Ishikawa (cell line): ENCODE measurements around the gene SLC6A6.

Experiments used
- CEBPB ChIP-seq: IDR thresholded peaks from 2 replicates; pipeline ENCODE4 v1.6.1; 2012
- CREB1 ChIP-seq: IDR thresholded peaks from 2 replicates; pipeline ENCODE4 v1.6.1; 2012; ENCODE audit warnings: low read depth
- EGR1 ChIP-seq: IDR thresholded peaks from 2 replicates; pipeline ENCODE4 v1.6.1; 2012
- EP300 ChIP-seq: IDR thresholded peaks from 2 replicates; pipeline ENCODE4 v1.6.1; 2012; ENCODE audit warnings: borderline replicate concordance
- FOXM1 ChIP-seq: IDR thresholded peaks from 2 replicates; pipeline ENCODE4 v1.6.1; 2012; ENCODE audit warnings: low read depth, borderline replicate concordance
- NFIC ChIP-seq: IDR thresholded peaks from 2 replicates; pipeline ENCODE4 v1.6.1; 2012
- RAD21 ChIP-seq: IDR thresholded peaks from 2 replicates; pipeline ENCODE4 v1.6.1; 2012; ENCODE audit warnings: low read depth
- TAF1 ChIP-seq: IDR thresholded peaks from 2 replicates; pipeline ENCODE4 v1.6.1; 2012; ENCODE audit warnings: low read depth, mild to moderate bottlenecking
- TCF12 ChIP-seq: IDR thresholded peaks from 2 replicates; pipeline ENCODE4 v1.6.1; 2012; ENCODE audit warnings: low read depth
- TEAD4 ChIP-seq: IDR thresholded peaks from 2 replicates; pipeline ENCODE4 v1.6.1; 2012
- YY1 ChIP-seq: IDR thresholded peaks from 2 replicates; pipeline ENCODE4 v1.6.1; 2012; ENCODE audit warnings: low read depth
- ZBTB7A ChIP-seq: IDR thresholded peaks from 2 replicates; pipeline ENCODE4 v1.6.1; 2012; ENCODE audit warnings: low read depth
- TF ChIP-seq, protein P1 (sequence below): IDR thresholded peaks from 2 replicates; pipeline ENCODE4 v1.6.1; 2012
- TF ChIP-seq, protein P2 (sequence below): IDR thresholded peaks from 2 replicates; pipeline ENCODE4 v1.6.1; 2012; ENCODE audit warnings: low read depth, mild to moderate bottlenecking
- TF ChIP-seq, protein P3 (sequence below): IDR thresholded peaks from 2 replicates; pipeline ENCODE4 v1.6.1; 2012

The SLC6A6 gene

DNA sequence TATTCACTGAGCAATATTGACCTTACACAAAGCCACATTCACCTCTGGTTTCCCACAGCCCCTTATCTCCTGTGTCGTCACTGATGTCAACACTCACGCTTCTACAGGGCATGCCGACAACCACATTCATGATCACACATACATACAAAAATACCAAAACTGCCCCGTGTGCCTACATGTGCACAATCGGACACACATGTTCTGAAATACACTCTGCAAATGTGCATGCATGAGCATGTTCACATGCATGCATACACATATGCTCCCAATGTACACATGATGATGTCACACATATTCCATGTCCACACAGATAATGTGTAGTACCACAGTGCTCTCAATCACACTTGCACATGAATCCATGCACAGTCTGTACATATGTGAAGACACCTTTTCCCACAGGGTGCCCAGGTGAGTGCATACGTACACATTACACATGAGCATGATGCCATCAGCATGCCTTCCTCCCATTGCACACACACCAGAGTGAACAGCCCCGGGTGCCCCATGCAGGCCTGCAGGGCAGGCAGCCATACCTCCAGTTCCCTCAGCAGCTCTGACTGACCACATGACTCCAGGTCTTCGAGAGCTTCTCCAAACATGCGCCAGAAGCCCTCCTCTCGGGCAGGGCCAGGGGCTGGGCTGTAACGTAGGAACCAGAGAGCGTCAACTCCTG is 100.8 kb downstream of the SLC6A6 start:
- TF ChIP-seq TAF1, result no peak
- no peak for TF ChIP-seq FOXM1
- TF ChIP-seq NFIC, result no peak
- TF ChIP-seq, protein P1, sequence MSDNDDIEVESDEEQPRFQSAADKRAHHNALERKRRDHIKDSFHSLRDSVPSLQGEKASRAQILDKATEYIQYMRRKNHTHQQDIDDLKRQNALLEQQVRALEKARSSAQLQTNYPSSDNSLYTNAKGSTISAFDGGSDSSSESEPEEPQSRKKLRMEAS, result no peak
- TF ChIP-seq YY1, result no peak
- no peak for TF ChIP-seq TCF12
- TF ChIP-seq ZBTB7A, result no peak
- TF ChIP-seq RAD21, result no peak
- TF ChIP-seq, protein P2, sequence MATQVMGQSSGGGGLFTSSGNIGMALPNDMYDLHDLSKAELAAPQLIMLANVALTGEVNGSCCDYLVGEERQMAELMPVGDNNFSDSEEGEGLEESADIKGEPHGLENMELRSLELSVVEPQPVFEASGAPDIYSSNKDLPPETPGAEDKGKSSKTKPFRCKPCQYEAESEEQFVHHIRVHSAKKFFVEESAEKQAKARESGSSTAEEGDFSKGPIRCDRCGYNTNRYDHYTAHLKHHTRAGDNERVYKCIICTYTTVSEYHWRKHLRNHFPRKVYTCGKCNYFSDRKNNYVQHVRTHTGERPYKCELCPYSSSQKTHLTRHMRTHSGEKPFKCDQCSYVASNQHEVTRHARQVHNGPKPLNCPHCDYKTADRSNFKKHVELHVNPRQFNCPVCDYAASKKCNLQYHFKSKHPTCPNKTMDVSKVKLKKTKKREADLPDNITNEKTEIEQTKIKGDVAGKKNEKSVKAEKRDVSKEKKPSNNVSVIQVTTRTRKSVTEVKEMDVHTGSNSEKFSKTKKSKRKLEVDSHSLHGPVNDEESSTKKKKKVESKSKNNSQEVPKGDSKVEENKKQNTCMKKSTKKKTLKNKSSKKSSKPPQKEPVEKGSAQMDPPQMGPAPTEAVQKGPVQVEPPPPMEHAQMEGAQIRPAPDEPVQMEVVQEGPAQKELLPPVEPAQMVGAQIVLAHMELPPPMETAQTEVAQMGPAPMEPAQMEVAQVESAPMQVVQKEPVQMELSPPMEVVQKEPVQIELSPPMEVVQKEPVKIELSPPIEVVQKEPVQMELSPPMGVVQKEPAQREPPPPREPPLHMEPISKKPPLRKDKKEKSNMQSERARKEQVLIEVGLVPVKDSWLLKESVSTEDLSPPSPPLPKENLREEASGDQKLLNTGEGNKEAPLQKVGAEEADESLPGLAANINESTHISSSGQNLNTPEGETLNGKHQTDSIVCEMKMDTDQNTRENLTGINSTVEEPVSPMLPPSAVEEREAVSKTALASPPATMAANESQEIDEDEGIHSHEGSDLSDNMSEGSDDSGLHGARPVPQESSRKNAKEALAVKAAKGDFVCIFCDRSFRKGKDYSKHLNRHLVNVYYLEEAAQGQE, result no peak
- TF ChIP-seq CEBPB, result no peak
- no peak for TF ChIP-seq CREB1

DNA sequence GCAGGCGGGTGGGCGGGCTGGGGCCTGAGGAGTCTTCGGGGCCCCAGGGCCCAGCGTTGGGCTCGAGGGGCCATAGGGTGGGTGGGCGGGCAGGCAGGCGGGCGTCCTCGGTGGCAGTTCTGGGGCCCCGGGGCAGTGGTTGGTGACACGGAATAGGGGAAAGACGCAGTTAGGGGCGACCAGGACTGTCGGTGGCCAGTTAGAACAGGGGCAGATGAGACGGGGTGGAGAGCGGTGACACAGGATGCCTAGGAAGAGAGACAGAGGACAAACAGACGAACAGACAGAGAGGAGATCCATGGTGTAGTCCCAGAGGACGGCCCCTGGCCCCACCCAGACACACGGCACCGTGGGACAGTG is 101.3 kb downstream of the SLC6A6 start:
- TF ChIP-seq, protein P1, result no peak
- no peak for TF ChIP-seq ZBTB7A
- no peak for TF ChIP-seq NFIC
- TF ChIP-seq CEBPB, result no peak
- no peak for TF ChIP-seq TAF1
- TF ChIP-seq CREB1, result no peak
- no peak for TF ChIP-seq RAD21
- no peak for TF ChIP-seq FOXM1
- no peak for TF ChIP-seq YY1
- TF ChIP-seq EP300, result no peak
- no peak for TF ChIP-seq EGR1
- TF ChIP-seq TEAD4, result no peak
- TF ChIP-seq, protein P3, sequence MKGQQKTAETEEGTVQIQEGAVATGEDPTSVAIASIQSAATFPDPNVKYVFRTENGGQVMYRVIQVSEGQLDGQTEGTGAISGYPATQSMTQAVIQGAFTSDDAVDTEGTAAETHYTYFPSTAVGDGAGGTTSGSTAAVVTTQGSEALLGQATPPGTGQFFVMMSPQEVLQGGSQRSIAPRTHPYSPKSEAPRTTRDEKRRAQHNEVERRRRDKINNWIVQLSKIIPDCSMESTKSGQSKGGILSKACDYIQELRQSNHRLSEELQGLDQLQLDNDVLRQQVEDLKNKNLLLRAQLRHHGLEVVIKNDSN, result no peak
- no peak for TF ChIP-seq TCF12
- TF ChIP-seq, protein P2, result no peak

DNA sequence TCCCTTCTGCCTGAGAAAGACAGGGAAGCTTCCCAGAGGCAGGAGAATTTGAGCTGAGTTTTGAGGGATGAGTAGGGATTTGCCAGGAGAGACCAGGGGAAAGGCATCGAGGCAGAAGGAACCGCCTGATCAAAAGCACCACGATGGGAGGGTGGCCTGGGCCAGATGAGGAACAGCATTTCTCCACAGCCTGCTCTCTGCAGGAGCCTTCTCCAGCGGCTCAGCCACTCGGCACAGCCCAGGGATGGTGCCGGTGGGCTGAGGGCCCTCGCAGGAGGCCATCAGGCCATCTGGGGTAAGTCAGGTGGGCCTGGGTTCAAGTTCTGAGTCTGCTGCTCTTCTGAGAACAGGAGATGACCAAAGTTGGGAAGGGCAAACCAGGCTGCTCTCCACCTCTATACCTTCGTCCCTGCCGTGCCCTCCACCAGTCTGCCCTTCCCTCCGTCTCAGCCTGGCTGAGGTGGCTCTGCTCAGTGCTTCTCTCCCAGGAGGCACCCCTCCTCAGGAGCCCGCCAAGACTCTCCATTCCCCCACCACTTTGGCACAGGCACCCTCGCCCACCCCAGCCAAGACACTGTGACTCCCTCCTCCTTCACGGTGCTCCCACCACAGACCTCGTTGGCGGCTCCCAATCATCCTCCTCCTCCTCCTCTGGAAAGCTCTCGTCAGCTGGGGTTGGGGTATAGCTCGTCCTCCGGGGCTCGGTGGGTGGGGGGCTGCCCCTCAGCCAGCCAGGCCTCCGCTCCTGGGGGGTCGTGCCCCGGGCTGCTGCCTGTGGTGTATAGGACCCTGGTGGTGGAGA is 102.8 kb downstream of the SLC6A6 start:
- TF ChIP-seq TEAD4, result no peak
- TF ChIP-seq, protein P2, result no peak
- TF ChIP-seq CREB1, result no peak
- no peak for TF ChIP-seq TAF1
- TF ChIP-seq FOXM1, result no peak
- TF ChIP-seq NFIC, result no peak
- TF ChIP-seq, protein P1, result no peak

DNA sequence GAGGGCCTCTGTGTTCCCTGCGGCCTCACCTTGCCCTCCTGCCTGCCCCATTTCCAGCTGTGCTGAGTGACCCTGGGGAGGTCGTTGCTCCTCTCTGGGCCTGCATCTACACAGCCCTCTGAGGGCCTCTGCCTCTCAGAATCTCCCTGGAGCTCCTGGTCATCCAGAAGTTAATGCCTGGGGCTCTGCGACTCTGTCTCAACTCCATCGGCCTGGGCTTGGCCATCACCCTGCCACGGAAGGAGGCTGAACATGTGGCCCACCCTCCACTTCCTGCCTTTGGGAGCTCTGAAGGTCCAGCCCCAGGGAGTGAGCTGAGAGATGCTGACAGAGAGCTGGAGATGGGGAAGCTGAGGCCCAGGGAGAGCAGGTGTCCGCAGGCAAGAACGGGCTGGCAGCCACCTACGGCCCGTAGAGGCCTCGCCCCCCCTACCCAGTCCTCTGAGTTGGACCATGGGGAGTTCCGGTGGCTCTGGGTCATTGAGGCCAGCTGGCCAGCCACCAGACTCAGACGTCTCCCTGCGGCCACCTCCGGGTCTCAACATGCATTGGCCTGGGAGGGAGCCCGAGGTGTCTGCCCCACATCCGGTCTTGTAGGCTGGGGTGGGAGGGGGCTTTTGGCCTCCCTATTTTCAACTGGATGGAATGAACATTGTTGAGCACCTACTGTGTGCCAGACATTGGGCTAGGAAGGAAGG is 103.5 kb downstream of the SLC6A6 start:
- TF ChIP-seq TEAD4, result no peak
- no peak for TF ChIP-seq TCF12
- no peak for TF ChIP-seq CREB1
- TF ChIP-seq EP300, result no peak
